HK-2 (cell line): Measurements from ENCODE around the gene FAM124A.
A peak's percentile ranks its signal among the peaks of the same experiment; 100 is the strongest.

Experiments used
- DNase-seq: peaks from one replicate; pipeline ENCODE4 v3.0.0-alpha.2; 2018; ENCODE audit not compliant: unreplicated experiment

Gene FAM124A

DNA sequence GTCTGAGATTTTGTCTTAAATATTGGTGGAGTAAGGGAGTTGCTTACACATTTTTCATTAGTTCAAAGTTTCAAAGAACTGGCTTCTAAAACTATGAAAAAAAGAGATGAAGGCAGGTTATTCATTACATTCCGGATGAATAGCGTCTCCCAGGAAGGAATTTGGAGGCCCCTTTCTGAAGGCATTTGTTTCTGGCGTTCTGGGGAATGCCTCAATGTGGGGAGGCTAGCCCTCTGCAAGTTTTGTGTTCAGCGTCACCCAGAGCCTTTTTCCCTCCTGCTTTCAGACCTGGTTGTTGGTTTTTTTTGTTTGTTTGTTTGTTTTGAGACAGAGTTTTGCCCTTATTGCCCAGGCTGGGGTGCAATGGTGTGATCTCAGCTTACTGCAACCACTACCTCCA, 21.0 kb downstream of the FAM124A start:
- DNase-seq = no peak

DNA sequence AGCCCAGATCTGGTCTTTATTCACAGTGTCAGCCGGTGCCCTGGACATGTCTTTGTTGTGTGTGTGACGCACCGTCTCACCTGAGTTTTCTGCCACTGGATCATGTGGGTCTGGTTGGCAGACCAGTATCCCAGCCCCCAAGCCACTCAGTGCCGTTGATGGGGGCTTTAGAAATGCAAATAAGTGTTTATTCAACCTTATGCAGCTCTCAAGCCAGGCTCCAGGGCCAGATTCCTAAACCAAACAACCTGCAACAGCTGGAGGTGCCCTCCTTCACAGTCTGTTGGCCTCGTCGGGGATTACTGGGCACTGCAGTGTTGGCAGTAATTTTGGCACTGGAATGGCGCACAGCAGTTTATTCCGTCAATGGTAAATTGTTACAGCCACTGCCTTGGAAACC, 21.6 kb downstream of the FAM124A start:
- no peak for DNase-seq

DNA sequence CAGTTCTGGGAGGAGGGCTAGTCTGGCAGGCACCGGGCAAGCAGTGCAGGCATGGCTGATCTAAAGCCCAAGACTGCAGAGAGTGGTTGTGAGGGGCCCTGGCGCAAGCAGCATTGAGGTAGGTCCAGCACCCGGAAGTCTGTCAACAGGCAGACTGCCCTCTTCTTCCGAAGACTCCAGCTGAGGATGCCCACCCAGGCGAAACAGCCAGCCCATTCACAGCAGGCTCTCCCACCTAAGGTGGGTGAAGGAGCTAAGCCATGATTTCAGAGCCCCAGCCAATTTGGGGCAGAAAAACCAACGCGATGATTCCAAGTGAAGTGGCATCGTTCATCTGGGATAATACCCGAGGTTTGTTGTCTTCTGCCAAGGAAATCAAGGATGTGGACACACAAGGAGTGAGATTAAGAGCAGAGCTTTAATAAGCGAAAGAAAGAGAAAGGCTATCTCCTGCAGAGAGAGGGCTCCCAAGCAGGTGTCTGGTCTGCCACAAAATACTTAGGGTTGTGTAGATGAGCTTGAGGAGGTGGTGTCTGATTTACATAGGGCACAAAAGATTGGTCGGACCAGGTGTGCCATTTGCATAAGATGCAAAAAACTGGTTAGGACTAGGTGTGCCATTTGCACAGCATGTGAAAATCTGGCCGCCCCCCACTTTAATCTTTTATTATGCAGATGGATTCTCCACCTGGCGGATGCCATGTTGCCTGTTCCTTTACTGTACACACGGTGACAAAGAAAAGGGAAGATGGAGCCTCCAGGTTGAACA, 22.6 kb downstream of the FAM124A start:
- DNase-seq = no peak

DNA sequence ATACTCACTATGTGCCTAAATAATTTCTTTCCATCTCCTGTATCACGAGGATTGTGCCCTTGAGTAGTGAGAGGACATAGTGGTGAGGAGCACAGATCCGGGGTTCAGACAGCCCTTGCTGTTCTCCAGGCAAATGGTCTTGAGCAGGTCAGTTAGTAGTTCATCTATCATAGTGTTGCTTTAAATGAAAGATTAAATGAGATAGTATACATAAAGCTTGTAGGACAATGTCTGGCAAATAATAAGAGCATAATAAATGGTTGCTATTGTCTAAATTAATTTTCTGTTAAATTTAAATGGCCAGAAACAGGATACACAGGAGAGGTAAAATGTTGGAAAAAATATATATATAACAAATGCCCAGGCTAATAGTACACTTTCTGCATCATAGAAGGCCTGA, 23.4 kb downstream of the FAM124A start:
- DNase-seq = no peak

DNA sequence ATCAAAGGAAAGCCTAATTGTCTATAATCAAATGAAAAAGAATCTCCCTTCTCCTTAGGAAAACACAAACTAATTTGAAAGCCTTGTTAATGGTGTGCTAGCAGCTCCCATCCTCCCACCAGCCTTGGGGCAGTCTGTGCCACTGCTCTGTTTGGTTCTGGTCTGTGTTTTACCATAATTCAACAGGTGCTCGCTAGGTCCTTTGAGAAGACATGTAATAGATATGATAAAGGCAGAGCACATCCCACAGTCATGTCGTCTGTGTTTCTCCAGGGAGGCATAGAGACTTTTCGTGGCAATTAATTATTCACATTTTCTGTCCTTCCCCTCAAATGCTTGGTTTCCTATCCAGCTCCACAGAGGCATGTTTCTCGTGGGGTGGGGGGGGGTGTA, 23.8 kb downstream of the FAM124A start:
- no peak for DNase-seq

DNA sequence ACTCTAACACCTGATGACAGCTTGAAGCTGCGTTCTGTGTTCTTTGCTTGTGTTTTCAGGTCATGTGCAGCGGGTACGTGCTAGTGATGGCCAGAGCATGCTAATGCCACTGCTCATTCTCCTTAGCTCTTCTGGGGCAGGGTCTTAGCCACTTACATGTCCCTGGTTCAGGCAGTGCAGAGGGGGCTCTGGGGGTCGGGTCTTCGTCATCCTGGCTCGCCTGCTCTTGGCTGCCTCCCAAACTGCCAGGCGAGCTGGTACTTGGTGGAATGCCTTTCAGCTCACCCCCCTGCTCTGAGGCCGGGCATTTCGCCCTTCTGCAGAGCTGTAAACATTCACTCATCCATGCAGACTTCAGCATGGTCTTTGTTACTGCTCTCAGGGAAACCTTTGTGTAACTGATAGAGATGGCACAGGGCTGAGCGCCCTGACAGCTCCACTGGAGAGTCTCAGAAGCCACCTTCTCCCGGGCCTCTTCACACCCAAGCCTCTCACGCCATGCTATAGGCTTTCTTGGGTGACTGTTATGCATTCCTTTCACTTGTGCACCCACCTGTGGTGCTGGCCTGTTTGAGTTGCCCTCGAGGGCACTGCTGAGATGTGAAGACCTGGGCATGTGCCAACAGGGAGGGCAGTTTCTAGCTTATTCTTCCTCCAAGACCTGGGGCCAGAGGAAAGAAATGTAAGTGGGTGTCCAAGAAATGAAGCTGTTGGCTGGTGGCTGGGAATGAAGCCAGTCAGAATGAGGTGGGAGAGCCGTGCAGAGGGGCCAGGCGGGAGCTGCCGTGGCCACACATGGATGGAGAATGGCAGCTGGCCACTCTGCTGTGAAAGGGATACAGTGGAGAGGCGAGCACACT, 24.4 kb downstream of the FAM124A start:
- DNase-seq = no peak

DNA sequence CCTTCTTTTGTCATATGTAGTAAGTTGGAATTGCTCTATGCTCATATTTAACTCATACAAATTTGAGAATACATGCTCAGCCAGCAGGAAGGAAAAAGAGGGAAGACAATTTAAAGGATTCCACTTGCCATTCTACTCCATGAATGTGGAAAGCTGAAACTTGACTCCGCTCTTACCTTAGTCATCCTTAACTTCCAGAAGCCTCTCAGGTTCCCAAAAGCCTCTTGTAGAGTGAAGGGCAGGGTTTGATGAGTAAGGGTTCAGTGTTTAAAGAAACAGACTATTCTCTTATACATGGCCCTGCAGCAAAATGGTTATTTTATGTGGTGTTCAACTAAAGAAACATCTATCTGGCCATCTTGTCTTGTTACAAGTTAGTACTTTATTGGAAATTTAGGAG, 27.1 kb downstream of the FAM124A start:
- no peak for DNase-seq

DNA sequence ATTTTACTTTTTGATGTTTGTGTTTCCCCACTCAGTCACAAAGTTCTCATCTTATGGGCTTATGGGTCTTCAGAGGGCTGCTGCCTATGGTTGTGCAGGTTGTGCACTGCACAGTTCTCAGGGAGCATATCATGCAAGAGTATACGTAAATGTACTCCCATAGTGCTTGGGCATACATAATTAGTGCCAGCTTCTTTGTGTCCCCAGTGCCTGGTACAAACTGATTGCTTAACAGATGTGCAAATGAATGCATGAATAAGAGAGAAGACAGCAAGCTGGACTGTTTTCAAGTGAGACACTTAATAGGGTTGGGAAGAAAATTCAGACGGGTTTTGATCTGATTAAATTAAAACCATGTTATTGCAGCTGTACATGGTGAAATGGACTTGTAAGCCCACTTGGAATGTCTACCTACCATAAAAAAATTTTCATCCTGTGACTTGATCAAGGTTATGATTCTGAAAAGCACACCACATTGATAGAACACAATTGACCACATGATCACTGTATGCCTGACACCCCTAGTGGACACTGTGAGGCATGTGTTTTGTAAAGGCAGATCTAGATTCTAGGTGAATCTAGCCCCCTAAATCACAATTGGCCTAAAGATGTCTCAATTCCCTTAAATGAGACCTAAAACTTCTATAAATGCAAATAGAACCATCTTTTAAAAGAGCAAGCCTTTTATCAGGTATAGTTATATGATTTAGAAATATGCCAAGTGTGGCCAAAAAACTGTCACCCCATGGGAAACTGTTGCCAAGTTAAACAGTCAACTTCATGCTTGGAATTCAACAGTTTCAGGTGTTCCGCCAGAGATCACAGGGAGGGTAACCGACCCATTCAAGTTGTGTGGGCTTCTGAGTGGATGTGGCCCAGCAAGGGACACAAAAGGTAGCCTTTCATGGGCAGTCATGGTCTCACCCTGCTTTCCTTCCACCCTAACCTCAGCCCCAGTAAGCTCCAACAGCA, 27.9 kb downstream of the FAM124A start:
- DNase-seq = no peak

DNA sequence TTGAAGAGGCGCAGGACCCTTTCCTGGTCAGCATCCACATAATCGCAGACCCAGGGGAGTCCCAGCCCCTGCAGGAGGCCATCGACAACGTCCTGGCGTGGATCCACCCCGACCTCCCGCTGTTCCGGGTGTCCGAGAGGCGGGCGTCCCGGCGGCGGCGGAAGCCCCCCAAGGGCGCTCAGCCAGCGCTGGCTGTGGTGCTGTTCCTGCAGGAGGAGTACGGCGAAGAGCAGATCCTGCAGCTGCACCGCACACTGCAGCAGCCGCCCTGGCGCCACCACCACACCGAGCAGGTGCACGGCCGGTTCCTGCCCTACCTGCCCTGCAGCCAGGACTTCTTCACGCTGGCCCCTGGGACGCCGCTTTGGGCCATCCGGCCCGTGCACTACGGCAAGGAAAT, 29.3 kb downstream of the FAM124A start:
- no peak for DNase-seq

DNA sequence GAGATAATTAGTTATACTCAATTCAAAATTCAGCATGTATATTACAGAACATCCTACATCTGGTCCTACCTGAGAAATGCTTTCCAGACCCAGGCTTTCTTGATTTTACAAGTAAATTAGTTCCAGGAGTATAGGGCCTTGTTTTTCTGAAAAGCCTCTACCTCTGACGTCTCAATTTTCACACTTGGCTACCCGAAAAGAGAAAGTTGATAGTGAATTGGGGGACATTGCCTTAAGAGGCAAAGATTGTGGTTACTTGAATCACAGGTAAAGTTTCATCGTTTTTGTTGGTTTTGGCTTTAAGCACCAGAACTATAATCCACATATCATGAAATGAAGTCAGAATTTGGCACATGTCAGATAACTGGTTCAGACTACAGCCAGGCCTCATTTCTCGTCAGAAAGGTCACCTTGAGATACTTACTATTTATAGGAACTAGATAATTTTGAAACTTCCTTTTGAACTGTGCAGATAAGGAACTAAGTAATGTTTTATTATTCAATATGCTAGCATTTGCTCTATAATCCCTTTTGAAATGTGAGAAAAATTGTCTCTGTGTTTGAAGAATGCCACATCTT, 30.8 kb downstream of the FAM124A start:
- no peak for DNase-seq

DNA sequence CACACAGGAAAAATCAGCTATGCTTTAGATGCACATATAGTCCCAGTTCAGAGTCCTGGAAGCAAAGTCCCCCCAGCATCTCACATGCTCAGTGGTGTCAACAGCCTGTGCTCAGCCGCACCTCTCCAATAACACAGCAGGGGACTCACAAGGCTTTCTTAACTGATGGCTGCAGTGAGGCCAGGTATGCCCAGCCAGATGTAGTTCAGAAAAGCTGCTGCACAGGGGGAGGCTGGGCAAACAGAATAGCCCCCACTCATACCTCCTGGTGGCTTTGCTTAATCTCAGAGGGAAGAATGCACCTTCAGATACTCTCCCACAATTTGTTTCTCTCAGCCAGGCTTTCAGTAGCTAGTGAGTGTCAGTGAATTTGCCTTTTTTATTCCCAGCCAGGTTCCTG, 33.4 kb downstream of the FAM124A start:
- DNase-seq = no peak

DNA sequence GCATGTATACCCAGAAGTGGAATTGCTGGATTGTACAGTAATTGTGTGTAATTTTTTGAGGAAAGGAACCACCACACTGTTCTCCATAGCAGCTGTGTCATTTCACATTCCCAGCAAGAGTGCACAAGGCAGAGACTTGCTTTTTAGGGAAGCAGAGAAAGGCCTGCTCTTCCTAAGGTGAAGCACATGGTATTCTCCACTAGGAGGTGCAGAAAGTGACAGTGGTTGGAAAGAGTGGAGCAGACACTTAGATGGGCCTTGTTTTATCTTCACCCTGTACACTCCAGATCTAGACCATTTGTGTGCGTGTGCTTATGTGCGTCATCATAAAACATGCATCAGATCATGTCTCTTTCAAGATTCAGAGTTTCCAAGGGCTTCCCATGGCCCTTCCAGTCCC, 35.0 kb downstream of the FAM124A start:
- no peak for DNase-seq

DNA sequence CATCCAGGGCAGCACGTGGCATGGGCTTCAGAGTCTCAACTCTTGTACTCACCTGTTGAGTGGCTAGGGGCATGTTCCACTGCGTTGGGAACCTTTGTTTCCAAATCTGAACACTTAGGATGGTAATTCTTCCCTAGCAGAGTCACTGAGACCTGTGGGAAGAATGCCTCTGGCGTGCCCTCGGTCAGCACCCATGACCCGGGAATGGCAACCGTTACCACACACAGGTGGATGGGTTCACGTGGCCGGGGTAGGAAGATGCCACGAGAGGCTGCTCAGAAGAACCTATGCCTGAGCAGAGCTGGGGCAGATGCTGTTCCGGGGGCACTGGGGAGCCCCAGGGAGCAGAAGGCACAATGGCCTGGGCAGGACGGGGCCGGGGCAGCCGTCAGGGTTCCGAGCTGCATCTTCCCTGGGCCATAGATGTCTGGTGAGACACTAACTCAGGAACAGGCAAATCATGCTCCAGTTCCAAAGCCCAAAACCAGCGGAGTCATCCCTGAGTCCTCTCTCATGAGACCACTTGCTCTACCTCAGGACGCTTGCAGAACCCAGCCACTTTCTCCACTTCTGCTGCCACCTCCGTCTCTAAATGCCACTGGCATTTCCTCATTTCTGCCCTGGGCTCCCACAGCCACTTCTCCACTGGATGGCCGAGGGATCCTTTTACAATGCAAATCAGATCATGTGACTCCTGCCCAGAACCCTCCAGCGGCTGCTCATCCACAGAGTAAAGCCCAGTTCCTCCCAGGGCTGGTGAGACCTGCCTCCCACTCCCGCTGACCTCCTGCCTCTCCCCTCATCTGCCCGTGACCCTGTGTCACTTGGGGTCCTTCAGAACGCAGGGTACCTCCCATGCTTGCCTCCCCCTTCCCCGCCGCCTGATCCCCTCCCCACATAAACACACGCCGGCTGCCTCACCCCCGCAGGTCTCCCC, 36.7 kb downstream of the FAM124A start:
- DNase-seq = no peak

DNA sequence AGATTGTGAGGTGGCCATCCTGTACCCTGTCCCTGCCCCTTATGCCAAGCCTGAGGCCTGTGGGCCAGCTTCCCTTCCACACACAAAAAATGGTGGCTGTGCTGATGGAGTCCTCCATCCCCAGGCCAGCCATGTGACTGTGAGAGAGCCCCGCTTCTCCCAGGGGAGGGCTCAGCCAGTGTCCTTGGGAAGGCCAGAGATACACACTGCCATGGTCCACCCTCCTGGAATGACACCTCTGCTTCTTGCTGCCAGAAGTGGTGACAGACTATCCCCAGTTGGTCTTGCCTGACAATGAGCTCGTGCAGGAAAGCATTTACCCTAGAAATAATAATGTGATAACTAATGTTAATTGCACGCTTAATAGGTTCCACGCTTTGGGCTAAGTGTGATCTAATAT, 38.0 kb downstream of the FAM124A start:
- DNase-seq = no peak

DNA sequence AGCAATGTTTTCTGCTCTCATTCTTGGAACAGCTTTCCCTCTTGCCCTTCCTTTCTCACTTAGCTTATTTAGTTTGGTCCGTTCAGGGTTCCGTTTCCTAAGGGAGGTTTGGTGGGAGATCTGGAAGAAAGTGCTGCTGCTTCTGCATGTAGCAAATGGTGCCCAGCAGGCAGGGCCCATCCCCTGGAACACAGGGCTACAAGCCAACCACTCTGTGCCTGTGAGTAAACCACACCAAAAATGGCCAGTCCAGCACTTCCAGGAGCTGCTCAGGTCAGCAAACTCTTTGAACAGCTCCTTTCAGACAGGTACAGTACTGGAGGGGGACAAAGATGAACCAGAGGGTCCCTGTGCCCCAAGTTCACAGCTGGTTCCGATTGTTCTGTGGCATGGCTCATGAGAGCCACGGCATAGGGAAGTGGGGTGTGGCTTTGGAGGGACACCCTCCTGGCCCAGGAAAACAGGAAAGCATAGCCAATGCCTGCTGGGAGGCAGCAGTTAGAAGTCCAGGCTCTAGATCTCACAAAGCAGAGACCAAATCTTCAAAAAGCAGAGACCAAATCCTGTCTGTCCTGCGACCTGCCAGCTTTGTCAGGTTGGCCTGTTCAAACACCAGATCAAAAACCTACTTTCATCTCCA, 39.5 kb downstream of the FAM124A start:
- no peak for DNase-seq

DNA sequence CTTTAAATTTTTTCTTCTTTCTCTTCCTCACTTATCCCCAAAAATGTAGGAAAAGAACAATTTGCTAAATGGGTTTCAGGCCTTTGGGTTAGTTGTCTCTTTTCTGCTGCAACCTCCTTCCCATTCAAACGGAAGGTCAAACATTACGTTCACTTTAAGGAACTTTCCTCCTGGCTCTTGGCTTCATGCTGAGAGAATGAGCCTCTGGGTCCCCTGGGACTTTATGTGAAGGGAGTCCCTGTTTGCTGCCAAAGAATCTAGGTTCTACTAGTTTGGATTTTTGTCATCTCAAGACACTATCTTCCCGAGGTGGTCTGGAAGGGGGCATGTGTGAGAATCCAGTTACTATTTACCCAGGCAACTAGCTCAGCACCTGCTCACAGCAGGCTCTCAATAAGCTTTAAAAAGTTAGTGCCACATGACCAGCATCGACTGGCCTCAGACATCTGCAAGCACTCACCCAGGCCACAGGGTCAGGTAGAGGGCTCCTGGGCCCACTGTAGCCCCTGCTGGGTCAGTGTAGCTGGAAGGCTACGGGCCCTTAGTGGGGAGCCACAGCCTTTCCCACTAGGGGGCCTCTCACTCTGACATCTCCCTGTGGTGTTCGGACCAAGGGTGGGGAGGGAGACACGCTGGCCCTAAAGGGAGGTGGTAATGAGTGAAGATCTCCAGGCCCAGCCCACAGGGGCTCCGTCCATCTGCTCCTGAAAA, 40.5 kb downstream of the FAM124A start:
- DNase-seq = no peak

DNA sequence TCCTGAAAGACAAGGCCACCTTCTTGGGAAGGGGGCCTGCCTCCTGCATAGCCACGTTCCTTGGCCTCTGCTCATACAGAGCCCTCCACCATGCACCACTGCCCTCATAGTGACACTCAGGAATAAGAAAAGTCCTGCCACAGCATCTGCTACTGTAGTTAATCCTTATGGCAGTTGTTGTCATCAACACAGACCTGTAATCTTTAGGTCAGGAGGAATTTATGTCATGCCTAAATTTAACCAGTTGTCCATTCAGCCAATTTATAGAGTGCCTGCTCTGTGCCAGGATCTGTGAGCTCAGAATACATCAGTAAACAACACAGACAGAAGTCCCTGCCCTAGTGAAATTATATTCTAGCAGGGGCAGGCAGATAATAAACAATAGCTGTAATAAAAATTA, 44.4 kb downstream of the FAM124A start:
- no peak for DNase-seq

DNA sequence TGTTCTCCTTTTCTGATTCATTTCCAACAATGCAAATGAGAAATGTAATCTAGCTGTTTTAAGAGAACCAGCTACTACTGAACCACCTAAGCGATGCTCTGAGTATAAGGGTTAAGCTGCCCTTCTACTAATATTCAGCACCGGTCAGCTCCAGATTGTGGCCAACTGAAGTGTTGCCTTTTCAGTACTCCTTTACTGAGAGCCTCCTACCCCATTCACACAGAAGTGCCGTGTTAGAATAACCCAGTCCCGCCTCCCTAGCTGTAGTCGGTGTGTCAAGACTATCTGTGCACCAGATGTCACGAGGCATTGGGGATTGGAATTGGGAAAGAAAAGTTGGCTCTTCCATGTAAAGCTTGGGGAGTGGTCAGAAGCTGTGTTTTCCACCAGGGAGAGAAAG, 45.4 kb downstream of the FAM124A start:
- no peak for DNase-seq

DNA sequence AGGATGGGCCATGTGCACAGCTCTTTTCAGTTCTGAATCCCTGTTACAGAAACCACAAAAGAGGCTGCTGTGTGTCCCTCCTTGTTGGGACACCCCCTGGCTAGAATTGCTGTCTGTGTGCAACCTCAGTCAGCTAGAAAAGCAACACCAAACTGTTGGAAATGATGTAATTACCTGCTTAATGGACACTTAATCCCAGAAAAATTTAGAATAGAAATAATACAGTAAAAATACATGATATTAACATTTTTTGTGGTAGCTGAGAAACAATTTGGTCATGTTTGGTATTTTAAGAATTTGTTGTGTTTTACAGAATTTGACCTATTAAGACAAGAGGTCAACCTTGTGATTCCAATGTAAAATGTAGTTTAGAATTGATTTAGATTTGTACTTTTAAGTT, 46.8 kb downstream of the FAM124A start:
- DNase-seq = peak; percentile 6
